Adrenal gland (tissue), 12 donors: ENCODE measurements around the gene COBLL1. TPM values are rescaled to one million over a fixed set of nuclear protein-coding genes. Genes with fewer than 3 reads are reported as not detected.
A peak's percentile ranks its signal among the peaks of the same experiment; 100 is the strongest.

ENCODE experiments used
- DNase-seq, 7 donors: peaks; one replicate each; pipeline ENCODE4 v3.0.0-alpha.2; 2019 to 2020
- H3K27ac ChIP-seq, 5 donors: fragments of 200-600 bp; sonication (generic) in 4 of 5; 1 replicate in 3 of 5; 2 replicates in 2 of 5; pipeline versions ENCODE4 v1.5.1 to v1.8.0; 2016 to 2020; ENCODE audit warnings: mild to moderate bottlenecking in 1 of 5
- H3K27me3 ChIP-seq: fragments of 200-600 bp; 2 replicates; pipeline ENCODE4 v1.8.0; 2021
- H3K36me3 ChIP-seq, 2 donors: fragments of 200-600 bp; replicated peaks in 1 of 2; 1 replicate in 1 of 2; 2 replicates in 1 of 2; pipeline versions ENCODE4 v1.5.1 to v1.8.0; 2018 to 2022
- H3K4me1 ChIP-seq, 2 donors: fragments of 200-600 bp; replicated peaks in 1 of 2; 1 replicate in 1 of 2; 2 replicates in 1 of 2; pipeline versions ENCODE4 v1.5.1 to v1.8.0; 2018 to 2021
- H3K4me3 ChIP-seq, 4 donors: fragments of 200-600 bp; sonication (generic) in 3 of 4; one replicate each; pipeline ENCODE4 v1.5.1; 2016 to 2018
- H3K9me3 ChIP-seq, 3 donors: fragments of 200-600 bp; sonication (generic) in 1 of 3; replicated peaks in 1 of 3; 1 replicate in 2 of 3; 2 replicates in 1 of 3; pipeline versions ENCODE4 v1.5.1 to v1.8.0; 2016 to 2021
- CTCF ChIP-seq, 6 experiments: fragments of 450-650 bp in 4 of 6; fragments of 200-600 bp in 2 of 6; sonication (generic) in 1 of 6; IDR thresholded peaks; 1 replicate in 5 of 6; 2 replicates in 1 of 6; pipeline versions ENCODE4 v1.5.1 to v1.8.0; 2016 to 2021; ENCODE audit warnings: antibody characterized with exemption in 6 of 6, mild to moderate bottlenecking in 2 of 6, moderate library complexity in 1 of 6
- POLR2A ChIP-seq, 2 donors: fragments of 450-650 bp; IDR thresholded peaks; one replicate each; pipeline ENCODE4 v1.6.1; 2017; ENCODE audit warnings: antibody characterized with exemption in 2 of 2, mild to moderate bottlenecking in 2 of 2, moderate library complexity in 1 of 2
- WGBS, 4 donors: extraction: QIAGEN DNeasy Blood & Tissue Kit in 2 of 4; methylation state at CpG; one replicate each; pipeline versions ENCODE4 v1.1.5 to v1.1.7; 2013 to 2017; 5-methylcytosine and 5-hydroxymethylcytosine counted together
- intact Hi-C, 2 donors: fragments of 100-400 bp; cut with DNase I; formaldehyde crosslinking; loops; one replicate each; pipeline versions ENCODE4 v1.14.1 to v1.15.0; 2022 to 2023
- polyA plus RNA-seq, 3 donors: library from polyadenylated mRNA; stranded (reverse); fragments of 200-250 nt in 2 of 3; fragments of 350-450 nt in 1 of 3; fragmentation: Illumina TruSeq in 1 of 3; extraction: RNeasy Lipid Tissue Mini Kit (QIAGEN cat#74804) in 1 of 3; gene quantifications; one replicate each; pipeline ENCODE4 v1.2.3, GENCODE V29; 2013 to 2014
- total RNA-seq, 9 donors: library from RNA; depleted of rRNA in 4 of 9; stranded (reverse); fragments of >200 nt in 4 of 9; fragments of 120-200 nt in 1 of 9; fragmentation: NEBNext Ultra II Directional in 1 of 9; extraction: Animal tissue kit (Norgen Biotek cat#: 25700) in 1 of 9; gene quantifications; one replicate each; pipeline versions ENCODE4 v1.1.0 to v1.2.4, GENCODE V29; 2013 to 2023
- donor health status: healthy with polysubstance abuse.
- donor health status: Bipolar disorder and iron deficiency.
- donor health status: DM: yes; HTN: yes; CAD: no.
- donor health status: DM: no; HTN: no; CAD: no.
- donor health status: DM: no; HTN: no; CAD: no.
- donor health status: DM: yes; HTN: yes; CAD: no.

The COBLL1 gene
- total and polyA plus RNA-seq, 12 donors, result 25.8 to 365 (median 212) TPM

GRCh38 chr2:164719996-164720941 lies 121.4 kb downstream of the COBLL1 start:
- TF ChIP-seq CTCF (IDR thresholded peaks at IDR 0.05), result no peak
- TF ChIP-seq POLR2A (IDR thresholded peaks at IDR 0.05), result no peak
- intact Hi-C loops, result no loop called here
- H3K4me3 ChIP-seq, result no peak overlapping the region
- H3K27ac ChIP-seq, result no peak overlapping the region
- no peaks in the 10 kb centered on the region for H3K27me3 ChIP-seq
- peaks cover 0 to 10% of the 10 kb centered on the region in 2 donors for H3K36me3 ChIP-seq
- peaks cover 0 to 11% of the 10 kb centered on the region in 2 donors for H3K4me1 ChIP-seq
- no peak for DNase-seq
- WGBS, 4 donors, result 75 to 81% (median 79%) methylated on average over 3 of the region's 3 CpGs
- no peaks in the 10 kb centered on the region for H3K9me3 ChIP-seq

- Histone ChIP-seq H3K27me3 (no peaks in the 10 kb centered on the region), H3K4me3 (no peak overlapping the region), H3K36me3 (peaks cover 0 to 10% of the 10 kb centered on the region in 2 donors), H3K4me1 (peaks cover 0 to 1% of the 10 kb centered on the region in 2 donors), H3K27ac (no peak overlapping the region), H3K9me3 (no peaks in the 10 kb centered on the region)
- intact Hi-C loops, result no loop called here
- TF ChIP-seq CTCF (IDR thresholded peaks at IDR 0.05) (peak; percentile 8 to 67 (median 46)), POLR2A (IDR thresholded peaks at IDR 0.05) (no peak)
- 60 to 66% (median 65%) methylated on average over 6 of the region's 6 CpGs for WGBS, 4 donors
- DNase-seq, result no peak
Observed at GRCh38 chr2:164717000-164717803, 124.4 kb downstream of the COBLL1 start.

GRCh38 chr2:164714471-164714870 lies 127.2 kb downstream of the COBLL1 start:
- no peak for TF ChIP-seq CTCF (IDR thresholded peaks at IDR 0.05)
- no peak for TF ChIP-seq POLR2A (IDR thresholded peaks at IDR 0.05)
- DNase-seq, result no peak
- 86 to 100% (median 91%) methylated on average over 1 of the region's 1 CpG for WGBS, 4 donors
- no peak overlapping the region for H3K27ac ChIP-seq
- peaks cover 0 to 6% of the 10 kb centered on the region in 2 donors for H3K4me1 ChIP-seq
- no peak overlapping the region for H3K4me3 ChIP-seq
- H3K9me3 ChIP-seq, result no peaks in the 10 kb centered on the region
- peaks cover 0 to 10% of the 10 kb centered on the region in 2 donors for H3K36me3 ChIP-seq
- intact Hi-C loops, result no loop called here
- H3K27me3 ChIP-seq, result no peaks in the 10 kb centered on the region

- Histone ChIP-seq H3K36me3 (no peaks in the 10 kb centered on the region), H3K27me3 (no peaks in the 10 kb centered on the region), H3K4me1 (peaks cover 0 to 6% of the 10 kb centered on the region in 2 donors), H3K4me3 (no peak overlapping the region), H3K9me3 (no peaks in the 10 kb centered on the region), H3K27ac (no peak overlapping the region)
- 52 to 62% (median 54%) methylated on average over 1 of the region's 1 CpG for WGBS, 4 donors
- no peak for TF ChIP-seq POLR2A (IDR thresholded peaks at IDR 0.05)
- TF ChIP-seq CTCF (IDR thresholded peaks at IDR 0.05), result no peak
- intact Hi-C loops, result no loop called here
- DNase-seq, result no peak
Observed at GRCh38 chr2:164711766-164712138, 129.9 kb downstream of the COBLL1 start.
